ENCODE data around the gene ERVH48-1. TPM values are rescaled to one million over a fixed set of nuclear protein-coding genes. Genes with fewer than 3 reads are reported as not detected.
"Not testable (repeated sequence)": the region's sequence is repeated elsewhere in the genome, so short reads cannot be mapped to it uniquely, and the experiment has no call there.

ERVH48-1 gene
- total RNA-seq, 1 donor from 2014 or later = not detected

- Mint-ChIP-seq H3K4me1 (ENCODE audit: unreplicated experiment) (peaks cover 8% of the 10 kb centered on the region), H3K36me3 (no peaks in the 10 kb centered on the region), H3K27ac (no peak overlapping the region), H3K27me3 (no peaks in the 10 kb centered on the region), H3K9me3 (no peaks in the 10 kb centered on the region), H3K4me3 (peak overlapping the region; percentile 16)
- TF ChIP-seq, protein P1, sequence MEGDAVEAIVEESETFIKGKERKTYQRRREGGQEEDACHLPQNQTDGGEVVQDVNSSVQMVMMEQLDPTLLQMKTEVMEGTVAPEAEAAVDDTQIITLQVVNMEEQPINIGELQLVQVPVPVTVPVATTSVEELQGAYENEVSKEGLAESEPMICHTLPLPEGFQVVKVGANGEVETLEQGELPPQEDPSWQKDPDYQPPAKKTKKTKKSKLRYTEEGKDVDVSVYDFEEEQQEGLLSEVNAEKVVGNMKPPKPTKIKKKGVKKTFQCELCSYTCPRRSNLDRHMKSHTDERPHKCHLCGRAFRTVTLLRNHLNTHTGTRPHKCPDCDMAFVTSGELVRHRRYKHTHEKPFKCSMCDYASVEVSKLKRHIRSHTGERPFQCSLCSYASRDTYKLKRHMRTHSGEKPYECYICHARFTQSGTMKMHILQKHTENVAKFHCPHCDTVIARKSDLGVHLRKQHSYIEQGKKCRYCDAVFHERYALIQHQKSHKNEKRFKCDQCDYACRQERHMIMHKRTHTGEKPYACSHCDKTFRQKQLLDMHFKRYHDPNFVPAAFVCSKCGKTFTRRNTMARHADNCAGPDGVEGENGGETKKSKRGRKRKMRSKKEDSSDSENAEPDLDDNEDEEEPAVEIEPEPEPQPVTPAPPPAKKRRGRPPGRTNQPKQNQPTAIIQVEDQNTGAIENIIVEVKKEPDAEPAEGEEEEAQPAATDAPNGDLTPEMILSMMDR (conservative IDR thresholded peaks at IDR 0.05) = no peak
- no peak for DNase-seq (ENCODE audit: extremely low spot score, unreplicated experiment)
Measured at GRCh38 chr21:42970946-42971653, 45.7 kb upstream of the ERVH48-1 start.

GRCh38 chr21:42969193-42969600 is 43.8 kb upstream of the ERVH48-1 start:
- H3K27me3 Mint-ChIP-seq = no peaks in the 10 kb centered on the region
- TF ChIP-seq, protein P1 (conservative IDR thresholded peaks at IDR 0.05) = no peak
- H3K9me3 Mint-ChIP-seq = no peaks in the 10 kb centered on the region
- peaks cover 5% of the 10 kb centered on the region for H3K4me1 Mint-ChIP-seq (ENCODE audit: unreplicated experiment)
- H3K36me3 Mint-ChIP-seq = no peaks in the 10 kb centered on the region
- DNase-seq (ENCODE audit: extremely low spot score, unreplicated experiment) = no peak
- H3K4me3 Mint-ChIP-seq = no peak overlapping the region
- H3K27ac Mint-ChIP-seq = peak overlapping the region; percentile 85

- H3K9me3 Mint-ChIP-seq; H3K4me1 Mint-ChIP-seq (ENCODE audit: unreplicated experiment); H3K36me3 Mint-ChIP-seq; H3K4me3 Mint-ChIP-seq; DNase-seq (ENCODE audit: extremely low spot score, unreplicated experiment); H3K27ac Mint-ChIP-seq; H3K27me3 Mint-ChIP-seq: not testable (repeated sequence)
Measured at GRCh38 chr21:42967616-42968015, 42.2 kb upstream of the ERVH48-1 start.

- peak overlapping the region; percentile 58 for H3K27ac Mint-ChIP-seq
- H3K4me3 Mint-ChIP-seq = no peak overlapping the region
- H3K27me3 Mint-ChIP-seq = no peaks in the 10 kb centered on the region
- DNase-seq (ENCODE audit: extremely low spot score, unreplicated experiment) = no peak
- no peaks in the 10 kb centered on the region for H3K36me3 Mint-ChIP-seq
- H3K9me3 Mint-ChIP-seq = no peaks in the 10 kb centered on the region
- peaks cover 12% of the 10 kb centered on the region for H3K4me1 Mint-ChIP-seq (ENCODE audit: unreplicated experiment)
- TF ChIP-seq, protein P1 (conservative IDR thresholded peaks at IDR 0.05) = no peak
Measured at GRCh38 chr21:42965211-42965560, 39.8 kb upstream of the ERVH48-1 start.

- Mint-ChIP-seq H3K4me3 (no peak overlapping the region), H3K27me3 (no peaks in the 10 kb centered on the region), H3K27ac (no peak overlapping the region), H3K4me1 (ENCODE audit: unreplicated experiment) (peaks cover 12% of the 10 kb centered on the region), H3K36me3 (no peaks in the 10 kb centered on the region), H3K9me3 (no peaks in the 10 kb centered on the region)
- TF ChIP-seq, protein P1 (conservative IDR thresholded peaks at IDR 0.05) = no peak
- no peak for DNase-seq (ENCODE audit: extremely low spot score, unreplicated experiment)
Measured at GRCh38 chr21:42964546-42965210, 39.2 kb upstream of the ERVH48-1 start.

DNA sequence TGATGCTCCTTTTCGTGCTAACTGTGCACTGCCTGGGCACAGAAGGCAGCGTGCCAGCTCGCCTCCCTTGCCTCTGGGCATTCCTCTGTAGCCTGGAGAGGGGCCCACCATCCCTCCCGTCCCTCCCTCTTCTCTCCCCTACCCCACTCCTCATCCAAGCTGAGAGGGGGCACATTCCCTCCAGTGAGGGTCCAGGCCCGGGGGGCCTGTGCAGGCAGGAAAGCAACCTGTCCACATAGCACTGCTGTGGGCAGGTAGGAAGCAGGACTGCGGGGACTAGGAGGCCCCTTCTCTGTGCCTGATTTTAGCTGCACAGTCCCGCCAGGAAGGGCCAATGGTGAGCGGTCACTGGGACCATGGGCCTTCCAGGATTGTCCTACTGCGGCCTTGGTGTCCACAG is 38.7 kb upstream of the ERVH48-1 start:
- H3K4me3 Mint-ChIP-seq = no peak overlapping the region
- DNase-seq (ENCODE audit: extremely low spot score, unreplicated experiment) = no peak
- no peaks in the 10 kb centered on the region for H3K9me3 Mint-ChIP-seq
- H3K27me3 Mint-ChIP-seq = no peaks in the 10 kb centered on the region
- no peak overlapping the region for H3K27ac Mint-ChIP-seq
- peaks cover 8% of the 10 kb centered on the region for H3K4me1 Mint-ChIP-seq (ENCODE audit: unreplicated experiment)
- no peaks in the 10 kb centered on the region for H3K36me3 Mint-ChIP-seq
- TF ChIP-seq, protein P1 (conservative IDR thresholded peaks at IDR 0.05) = no peak

Data from type B pancreatic cell (in vitro differentiated cells).